OCI-LY1 (cell line): ENCODE results near the gene LIMCH1.

Experiments
- H2AFZ ChIP-seq: fragments of 200-600 bp; sonication (generic), shearing (Covaris generic); 2 replicates; pipeline ENCODE4 v1.6.0; 2014; ENCODE audit warnings: antibody characterized with exemption, mild to moderate bottlenecking, low read length
- H3F3A ChIP-seq: fragments of 200-600 bp; sonication (generic), shearing (Covaris generic); 2 replicates; pipeline ENCODE4 v1.6.0; 2014; ENCODE audit warnings: mild to moderate bottlenecking, antibody characterized with exemption, low read length, moderate library complexity; ENCODE audit not compliant: insufficient read depth
- H3K27ac ChIP-seq: fragments of 200-600 bp; sonication (generic); 2 replicates; pipeline ENCODE4 v1.5.1; 2014; ENCODE audit warnings: low read length, mixed run types, mild to moderate bottlenecking, low read depth; ENCODE audit not compliant: poor library complexity, severe bottlenecking
- H3K27me3 ChIP-seq: fragments of 200-600 bp; sonication (generic); 2 replicates; pipeline ENCODE4 v1.6.0; 2014; ENCODE audit warnings: antibody characterized with exemption, mild to moderate bottlenecking, low read length, moderate library complexity; ENCODE audit not compliant: insufficient read depth
- H3K36me3 ChIP-seq: fragments of 200-600 bp; sonication (generic); 2 replicates; pipeline ENCODE4 v1.6.1; 2014; ENCODE audit warnings: mild to moderate bottlenecking, antibody characterized with exemption, low read length, moderate library complexity, mixed read lengths; ENCODE audit not compliant: insufficient read depth
- H3K4me1 ChIP-seq: fragments of 200-600 bp; sonication (generic); 2 replicates; pipeline ENCODE4 v1.5.1; 2014; ENCODE audit warnings: mild to moderate bottlenecking, low read length, moderate library complexity; ENCODE audit not compliant: insufficient read depth, severe bottlenecking
- H3K4me2 ChIP-seq: fragments of 200-600 bp; sonication (generic), shearing (Covaris generic); 2 replicates; pipeline ENCODE4 v1.6.1; 2014; ENCODE audit warnings: low read length
- H3K4me3 ChIP-seq: fragments of 200-600 bp; sonication (generic); 2 replicates; pipeline ENCODE4 v1.5.1; 2014; ENCODE audit warnings: low read length, low read depth, mild to moderate bottlenecking, mixed read lengths; ENCODE audit not compliant: poor library complexity, severe bottlenecking
- H3K79me2 ChIP-seq: fragments of 200-600 bp; shearing (Covaris generic); 2 replicates; pipeline ENCODE4 v1.6.1; 2016; ENCODE audit warnings: mixed run types, low read length, mixed read lengths; ENCODE audit not compliant: insufficient read depth
- H3K9ac ChIP-seq: fragments of 200-600 bp; sonication (generic), shearing (Covaris generic); 2 replicates; pipeline ENCODE4 v1.6.1; 2014; ENCODE audit warnings: mild to moderate bottlenecking, low read length, mixed read lengths
- H3K9me2 ChIP-seq: fragments of 200-600 bp; sonication (generic), shearing (Covaris generic); 2 replicates; pipeline ENCODE4 v1.6.1; 2014; ENCODE audit warnings: low read depth, mild to moderate bottlenecking, low read length, mixed read lengths
- H3K9me3 ChIP-seq: fragments of 200-600 bp; shearing (Covaris generic); 2 replicates; pipeline ENCODE4 v1.6.1; 2014; ENCODE audit warnings: low read length, mixed read lengths
- H4K20me1 ChIP-seq: fragments of 200-600 bp; sonication (generic), shearing (Covaris generic); 2 replicates; pipeline ENCODE4 v1.6.0; 2016; ENCODE audit warnings: mild to moderate bottlenecking, low read length; ENCODE audit not compliant: insufficient read depth
- CTCF ChIP-seq: fragments of 200-600 bp; sonication (generic), shearing (Covaris generic); IDR thresholded peaks from 2 replicates; pipeline ENCODE4 v1.5.1; 2017; ENCODE audit warnings: mild to moderate bottlenecking, antibody characterized with exemption, low read length, moderate library complexity, mixed read lengths
- EZH2 ChIP-seq: fragments of 200-600 bp; sonication (generic), shearing (Covaris generic); IDR thresholded peaks from 2 replicates; pipeline ENCODE4 v1.8.0; 2017; ENCODE audit warnings: borderline replicate concordance, mixed run types, mild to moderate bottlenecking, antibody characterized with exemption, low read length, moderate library complexity, mixed read lengths

Gene LIMCH1

GRCh38 chr4:41633321-41633720 is 95.4 kb downstream of the LIMCH1 start:
- Histone ChIP-seq H3K27ac (no peak overlapping the region), H3K9me3 (no peaks in the 10 kb centered on the region), H2AFZ (no peak overlapping the region)

GRCh38 chr4:41635441-41635840 is 97.5 kb downstream of the LIMCH1 start:
- Histone ChIP-seq H3K27ac (no peak overlapping the region), H3K4me3 (no peak overlapping the region), H3F3A (no peaks in the 10 kb centered on the region), H3K79me2 (no peaks in the 10 kb centered on the region), H3K9me3 (no peaks in the 10 kb centered on the region), H3K36me3 (no peaks in the 10 kb centered on the region), H3K4me1 (no peaks in the 10 kb centered on the region), H3K27me3 (no peaks in the 10 kb centered on the region), H2AFZ (no peak overlapping the region), H3K9me2 (no peaks in the 10 kb centered on the region), H3K4me2 (no peak overlapping the region), H4K20me1 (no peaks in the 10 kb centered on the region), H3K9ac (no peak overlapping the region)
- TF ChIP-seq EZH2 (no peak), CTCF (no peak)

More at GRCh38 chr4:41633321-41633720, 95.4 kb downstream of the LIMCH1 start:
- H3K36me3 ChIP-seq, result no peaks in the 10 kb centered on the region
- H3K9ac ChIP-seq, result no peak overlapping the region
- no peaks in the 10 kb centered on the region for H3F3A ChIP-seq
- H3K4me3 ChIP-seq, result no peak overlapping the region
- no peaks in the 10 kb centered on the region for H3K9me2 ChIP-seq
- H3K4me2 ChIP-seq, result no peak overlapping the region
- no peaks in the 10 kb centered on the region for H3K27me3 ChIP-seq
- no peak for TF ChIP-seq EZH2
- TF ChIP-seq CTCF, result no peak
- no peaks in the 10 kb centered on the region for H4K20me1 ChIP-seq
- H3K4me1 ChIP-seq, result no peaks in the 10 kb centered on the region
- H3K79me2 ChIP-seq, result no peaks in the 10 kb centered on the region

GRCh38 chr4:41638203-41638602 is 100.2 kb downstream of the LIMCH1 start:
- H3K4me3 ChIP-seq, result no peak overlapping the region

More at GRCh38 chr4:41638203-41638602, 100.2 kb downstream of the LIMCH1 start:
- TF ChIP-seq CTCF (no peak), EZH2 (no peak)
- no peaks in the 10 kb centered on the region for H3K9me2 ChIP-seq
- no peak overlapping the region for H3K4me2 ChIP-seq
- no peak overlapping the region for H2AFZ ChIP-seq
- H3K9me3 ChIP-seq, result no peaks in the 10 kb centered on the region
- no peaks in the 10 kb centered on the region for H4K20me1 ChIP-seq
- no peaks in the 10 kb centered on the region for H3K79me2 ChIP-seq
- no peaks in the 10 kb centered on the region for H3K27me3 ChIP-seq
- no peak overlapping the region for H3K9ac ChIP-seq
- H3K27ac ChIP-seq, result no peak overlapping the region
- H3K36me3 ChIP-seq, result no peaks in the 10 kb centered on the region
- no peaks in the 10 kb centered on the region for H3K4me1 ChIP-seq
- no peaks in the 10 kb centered on the region for H3F3A ChIP-seq
